ENCODE measurements around the gene EPHB2. TPM values are rescaled to one million over a fixed set of nuclear protein-coding genes. Genes with fewer than 3 reads are reported as not detected.
"Not testable (repeated sequence)": the region's sequence is repeated elsewhere in the genome, so short reads cannot be mapped to it uniquely, and the experiment has no call there.

The EPHB2 gene
- total and polyA plus RNA-seq, 2 donors (not counting 1 experiment from before 2014, with no cell fraction given), result 0.07 to 0.39 TPM

DNA sequence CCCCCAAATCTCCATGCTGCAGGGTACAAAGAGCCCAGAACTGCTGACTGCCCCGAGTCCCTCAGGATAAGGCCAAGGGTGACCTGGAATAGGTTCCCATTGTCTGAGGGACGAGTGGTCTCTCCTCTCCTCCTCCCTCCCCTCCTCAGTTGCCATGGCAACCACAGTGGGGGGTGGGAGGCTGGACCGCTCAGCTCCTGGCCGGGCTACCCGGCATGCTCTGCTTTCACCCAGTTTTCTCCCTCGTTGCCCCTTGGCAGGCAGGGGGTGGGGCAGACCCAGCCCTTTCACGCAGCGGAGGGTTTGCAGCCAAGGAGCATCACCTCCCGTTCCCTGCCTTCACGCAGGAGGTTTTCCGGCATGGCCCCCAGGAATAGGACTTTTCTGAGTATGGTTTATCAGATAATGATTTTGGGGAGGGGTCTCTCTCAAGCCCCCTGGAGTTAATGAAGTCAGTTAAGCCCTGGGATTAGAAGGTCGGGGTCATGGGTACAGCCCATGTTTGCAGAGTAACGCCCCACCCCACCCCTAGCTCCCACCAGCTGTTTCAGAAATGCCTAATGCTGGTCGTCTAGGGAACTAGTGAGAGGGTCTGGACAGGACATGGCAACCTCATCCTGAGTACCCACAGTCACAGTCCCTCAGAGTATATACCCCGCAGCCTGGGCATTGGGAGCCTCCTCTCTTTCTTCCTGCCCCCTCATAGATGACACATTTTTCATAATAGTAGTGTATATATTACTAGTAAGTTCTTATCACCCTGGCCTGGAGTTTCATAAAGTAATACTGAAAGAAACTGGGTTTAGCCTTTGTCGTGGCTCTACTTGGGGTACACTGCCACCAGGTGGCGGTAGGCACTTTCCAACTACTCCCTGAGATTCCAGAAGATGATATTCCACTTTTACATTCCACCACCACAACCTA is 36.9 kb upstream of the EPHB2 start:
- Histone ChIP-seq H3K79me2 (ENCODE audit: control insufficient read depth, insufficient read depth, low read length) (no peaks in the 10 kb centered on the region), H3K4me2 (replicated peaks; ENCODE audit: low read depth, low read length, poor library complexity, severe bottlenecking) (no peak overlapping the region), H3K4me1 (ENCODE audit: control insufficient read depth in 2 of 2, insufficient read depth in 2 of 2, low read length in 2 of 2) (no peaks in the 10 kb centered on the region), H2AFZ (ENCODE audit: insufficient read depth, low read depth, low read length, poor library complexity, severe bottlenecking) (no peak overlapping the region), H3K36me3 (replicated peaks in 1 of 2; ENCODE audit: control extremely low read depth in 1 of 2, control insufficient read depth in 1 of 2, extremely low read depth in 1 of 2, insufficient read depth in 2 of 2, low read length in 1 of 2) (no peaks in the 10 kb centered on the region), H3K27ac (ENCODE audit: low read length in 2 of 2) (no peak overlapping the region), H3K4me3 (ENCODE audit: control extremely low read depth in 1 of 5, extremely low read depth in 1 of 5, insufficient read depth in 1 of 5, low read depth in 2 of 5, low read length in 4 of 5) (no peak overlapping the region), H4K20me1 (ENCODE audit: control insufficient read depth, insufficient read depth, low read length, poor library complexity, severe bottlenecking) (no peaks in the 10 kb centered on the region), H3K9ac (ENCODE audit: low read length) (no peak overlapping the region), H3K27me3 (replicated peaks in 1 of 4; ENCODE audit: control extremely low read depth in 1 of 4, control insufficient read depth in 3 of 4, insufficient read depth in 4 of 4, low read length in 3 of 4) (peaks cover 0 to 30% (median 8%) of the 10 kb centered on the region in 4 experiments), H3K9me3 (ENCODE audit: control extremely low read depth in 1 of 3, control insufficient read depth in 2 of 3, insufficient read depth in 1 of 3, low read length in 2 of 3) (no peaks in the 10 kb centered on the region)
- POLR2A ChIA-PET, result no interaction called here
- intact Hi-C loops (cut with micrococcal nuclease), result no loop called here
- TF ChIP-seq EZH2 (IDR thresholded peaks at IDR 0.05; ENCODE audit: borderline replicate concordance, insufficient read depth, low read depth, low read length, poor library complexity, severe bottlenecking), result no peak
- TF ChIP-seq, protein P1, sequence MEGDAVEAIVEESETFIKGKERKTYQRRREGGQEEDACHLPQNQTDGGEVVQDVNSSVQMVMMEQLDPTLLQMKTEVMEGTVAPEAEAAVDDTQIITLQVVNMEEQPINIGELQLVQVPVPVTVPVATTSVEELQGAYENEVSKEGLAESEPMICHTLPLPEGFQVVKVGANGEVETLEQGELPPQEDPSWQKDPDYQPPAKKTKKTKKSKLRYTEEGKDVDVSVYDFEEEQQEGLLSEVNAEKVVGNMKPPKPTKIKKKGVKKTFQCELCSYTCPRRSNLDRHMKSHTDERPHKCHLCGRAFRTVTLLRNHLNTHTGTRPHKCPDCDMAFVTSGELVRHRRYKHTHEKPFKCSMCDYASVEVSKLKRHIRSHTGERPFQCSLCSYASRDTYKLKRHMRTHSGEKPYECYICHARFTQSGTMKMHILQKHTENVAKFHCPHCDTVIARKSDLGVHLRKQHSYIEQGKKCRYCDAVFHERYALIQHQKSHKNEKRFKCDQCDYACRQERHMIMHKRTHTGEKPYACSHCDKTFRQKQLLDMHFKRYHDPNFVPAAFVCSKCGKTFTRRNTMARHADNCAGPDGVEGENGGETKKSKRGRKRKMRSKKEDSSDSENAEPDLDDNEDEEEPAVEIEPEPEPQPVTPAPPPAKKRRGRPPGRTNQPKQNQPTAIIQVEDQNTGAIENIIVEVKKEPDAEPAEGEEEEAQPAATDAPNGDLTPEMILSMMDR (IDR thresholded peaks at IDR 0.05), result no peak
- ATAC-seq (ENCODE audit: low read depth), result no peak
- 24% methylated on average over 10 of the region's 17 CpGs for WGBS (ENCODE audit: insufficient coverage)
- DNase-seq, result no peak
- H3K27me3 Mint-ChIP-seq, result peaks cover 35% of the 10 kb centered on the region
- no peak overlapping the region for H3K27ac Mint-ChIP-seq
- CTCF ChIA-PET, result no interaction called here
- no peaks in the 10 kb centered on the region for H3K4me1 Mint-ChIP-seq
- no peaks in the 10 kb centered on the region for H3K9me3 Mint-ChIP-seq (ENCODE audit: insufficient read depth)
- no peak overlapping the region for H3K4me3 Mint-ChIP-seq

DNA sequence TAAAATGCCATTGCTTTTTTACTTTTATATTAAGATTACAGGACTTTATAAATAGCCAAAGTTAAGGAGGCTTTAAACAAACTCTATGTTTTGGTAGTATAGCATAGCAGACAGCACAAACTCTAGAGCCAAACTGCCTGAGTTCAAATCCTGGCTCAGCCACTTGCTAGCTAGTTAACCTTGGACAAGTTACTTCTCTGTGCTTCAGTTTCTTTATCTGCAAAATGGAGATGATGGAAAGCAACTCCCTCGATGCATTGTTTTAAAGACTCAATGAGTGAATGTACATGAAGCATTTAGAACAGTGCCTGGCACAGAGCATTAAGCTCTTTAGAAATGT is 36.3 kb upstream of the EPHB2 start:
- H3K4me3 Mint-ChIP-seq, result no peak overlapping the region
- no peaks in the 10 kb centered on the region for H3K9me3 Mint-ChIP-seq (ENCODE audit: insufficient read depth)
- TF ChIP-seq EZH2 (IDR thresholded peaks at IDR 0.05; ENCODE audit: borderline replicate concordance, insufficient read depth, low read depth, low read length, poor library complexity, severe bottlenecking), result no peak
- TF ChIP-seq, protein P1 (IDR thresholded peaks at IDR 0.05), result no peak
- peaks cover 35% of the 10 kb centered on the region for H3K27me3 Mint-ChIP-seq
- no peak overlapping the region for H3K4me3 ChIP-seq (ENCODE audit: control extremely low read depth in 1 of 5, extremely low read depth in 1 of 5, insufficient read depth in 1 of 5, low read depth in 2 of 5, low read length in 4 of 5)
- H3K27ac Mint-ChIP-seq, result no peak overlapping the region
- intact Hi-C loops (cut with micrococcal nuclease), result no loop called here
- H3K79me2 ChIP-seq (ENCODE audit: control insufficient read depth, insufficient read depth, low read length), result no peaks in the 10 kb centered on the region
- no peaks in the 10 kb centered on the region for H3K4me1 ChIP-seq (ENCODE audit: control insufficient read depth in 2 of 2, insufficient read depth in 2 of 2, low read length in 2 of 2)
- POLR2A ChIA-PET, result no interaction called here
- H3K27me3 ChIP-seq (replicated peaks in 1 of 4; ENCODE audit: control extremely low read depth in 1 of 4, control insufficient read depth in 3 of 4, insufficient read depth in 4 of 4, low read length in 3 of 4), result peaks cover 0 to 30% (median 8%) of the 10 kb centered on the region in 4 experiments
- ATAC-seq (ENCODE audit: low read depth) (no peak), DNase-seq (no peak)
- no peak overlapping the region for H3K9ac ChIP-seq (ENCODE audit: low read length)
- no peaks in the 10 kb centered on the region for H3K36me3 ChIP-seq (replicated peaks in 1 of 2; ENCODE audit: control extremely low read depth in 1 of 2, control insufficient read depth in 1 of 2, extremely low read depth in 1 of 2, insufficient read depth in 2 of 2, low read length in 1 of 2)
- no peaks in the 10 kb centered on the region for H3K9me3 ChIP-seq (ENCODE audit: control extremely low read depth in 1 of 3, control insufficient read depth in 2 of 3, insufficient read depth in 1 of 3, low read length in 2 of 3)
- H3K4me1 Mint-ChIP-seq, result no peaks in the 10 kb centered on the region
- WGBS (ENCODE audit: insufficient coverage), result 67% methylated on average over 1 of the region's 1 CpG
- no peak overlapping the region for H2AFZ ChIP-seq (ENCODE audit: insufficient read depth, low read depth, low read length, poor library complexity, severe bottlenecking)
- H4K20me1 ChIP-seq (ENCODE audit: control insufficient read depth, insufficient read depth, low read length, poor library complexity, severe bottlenecking), result no peaks in the 10 kb centered on the region
- H3K27ac ChIP-seq (ENCODE audit: low read length in 2 of 2), result no peak overlapping the region
- CTCF ChIA-PET, result no interaction called here
- H3K4me2 ChIP-seq (replicated peaks; ENCODE audit: low read depth, low read length, poor library complexity, severe bottlenecking), result no peak overlapping the region

DNA sequence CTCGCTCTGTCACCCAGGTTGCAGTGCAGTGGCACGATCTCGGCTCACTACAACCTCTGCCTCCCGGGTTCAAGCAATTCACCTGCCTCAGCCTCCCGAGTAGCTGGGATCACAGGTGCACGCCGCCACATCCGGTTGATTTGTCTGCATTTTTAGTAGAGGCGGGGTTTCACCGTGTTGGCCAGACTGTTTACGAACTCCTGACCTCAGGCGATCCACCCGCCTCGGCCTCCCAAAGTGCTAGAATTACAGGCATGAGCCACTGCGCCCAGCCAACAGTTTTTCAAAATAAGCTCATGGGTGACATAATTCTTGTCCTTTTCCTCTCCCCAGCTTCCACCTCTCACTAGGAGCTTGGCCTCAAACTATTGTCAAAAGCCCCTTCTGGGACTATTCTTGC is 34.5 kb upstream of the EPHB2 start:
- H3K4me1 ChIP-seq (ENCODE audit: control insufficient read depth in 2 of 2, insufficient read depth in 2 of 2, low read length in 2 of 2); H3K9ac ChIP-seq (ENCODE audit: low read length); H3K27ac ChIP-seq (ENCODE audit: low read length in 2 of 2); POLR2A ChIA-PET; ATAC-seq (ENCODE audit: low read depth); H2AFZ ChIP-seq (ENCODE audit: insufficient read depth, low read depth, low read length, poor library complexity, severe bottlenecking); DNase-seq; H3K9me3 Mint-ChIP-seq (ENCODE audit: insufficient read depth); H3K9me3 ChIP-seq (ENCODE audit: control extremely low read depth in 1 of 3, control insufficient read depth in 2 of 3, insufficient read depth in 1 of 3, low read length in 2 of 3); H4K20me1 ChIP-seq (ENCODE audit: control insufficient read depth, insufficient read depth, low read length, poor library complexity, severe bottlenecking); CTCF ChIA-PET; H3K4me3 ChIP-seq (ENCODE audit: control extremely low read depth in 1 of 5, extremely low read depth in 1 of 5, insufficient read depth in 1 of 5, low read depth in 2 of 5, low read length in 4 of 5); H3K27ac Mint-ChIP-seq; H3K4me1 Mint-ChIP-seq; H3K36me3 ChIP-seq (replicated peaks in 1 of 2; ENCODE audit: control extremely low read depth in 1 of 2, control insufficient read depth in 1 of 2, extremely low read depth in 1 of 2, insufficient read depth in 2 of 2, low read length in 1 of 2); H3K4me2 ChIP-seq (replicated peaks; ENCODE audit: low read depth, low read length, poor library complexity, severe bottlenecking); intact Hi-C loops (cut with micrococcal nuclease); H3K79me2 ChIP-seq (ENCODE audit: control insufficient read depth, insufficient read depth, low read length); H3K4me3 Mint-ChIP-seq: not testable (repeated sequence)
- H3K27me3 ChIP-seq (replicated peaks in 1 of 4; ENCODE audit: control extremely low read depth in 1 of 4, control insufficient read depth in 3 of 4, insufficient read depth in 4 of 4, low read length in 3 of 4), result peaks cover 0 to 30% (median 8%) of the 10 kb centered on the region in 4 experiments
- H3K27me3 Mint-ChIP-seq, result peaks cover 37% of the 10 kb centered on the region
- WGBS (ENCODE audit: insufficient coverage), result 96% methylated on average over 15 of the region's 15 CpGs

All from B cell (primary cell).